ENCODE data around the gene IRAK2. TPM values are rescaled to one million over a fixed set of nuclear protein-coding genes. Genes with fewer than 3 reads are reported as not detected.

The IRAK2 gene
- total RNA-seq, 1 donor from 2014 or later = 0.44 TPM

DNA sequence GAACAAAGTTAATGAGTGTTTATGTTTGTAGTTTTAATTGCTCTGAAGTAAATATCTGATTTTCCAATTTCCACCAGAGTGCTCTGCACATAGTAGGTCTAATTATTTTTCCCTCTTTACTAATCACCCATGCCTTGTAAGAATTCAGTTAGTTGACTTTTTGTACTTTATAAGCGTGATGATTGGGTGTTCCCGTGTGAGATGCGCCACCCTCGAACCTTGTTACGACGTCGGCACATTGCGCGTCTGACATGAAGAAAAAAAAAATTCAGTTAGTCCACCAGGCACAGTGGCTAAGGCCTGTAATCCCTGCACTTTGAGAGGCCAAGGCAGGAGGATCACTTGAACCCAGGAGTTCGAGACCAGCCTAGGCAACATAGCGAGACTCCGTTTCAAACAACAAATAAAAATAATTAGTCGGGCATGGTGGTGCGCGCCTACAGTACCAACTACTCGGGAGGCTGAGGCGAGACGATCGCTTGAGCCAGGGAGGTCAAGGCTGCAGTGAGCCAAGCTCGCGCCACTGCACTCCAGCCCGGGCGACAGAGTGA, 23.6 kb upstream of the IRAK2 start:
- Mint-ChIP-seq H3K27ac (ENCODE audit: unreplicated experiment) (no peak overlapping the region), H3K4me3 (peak overlapping the region; percentile 93), H3K27me3 (ENCODE audit: low read depth) (no peaks in the 10 kb centered on the region), H3K36me3 (ENCODE audit: low read depth) (peaks cover 11% of the 10 kb centered on the region), H3K4me1 (peaks cover 27% of the 10 kb centered on the region), H3K9me3 (no peaks in the 10 kb centered on the region)
- DNase-seq (ENCODE audit: low read depth, low spot score) = peak; percentile 6
- TF ChIP-seq, protein P1, sequence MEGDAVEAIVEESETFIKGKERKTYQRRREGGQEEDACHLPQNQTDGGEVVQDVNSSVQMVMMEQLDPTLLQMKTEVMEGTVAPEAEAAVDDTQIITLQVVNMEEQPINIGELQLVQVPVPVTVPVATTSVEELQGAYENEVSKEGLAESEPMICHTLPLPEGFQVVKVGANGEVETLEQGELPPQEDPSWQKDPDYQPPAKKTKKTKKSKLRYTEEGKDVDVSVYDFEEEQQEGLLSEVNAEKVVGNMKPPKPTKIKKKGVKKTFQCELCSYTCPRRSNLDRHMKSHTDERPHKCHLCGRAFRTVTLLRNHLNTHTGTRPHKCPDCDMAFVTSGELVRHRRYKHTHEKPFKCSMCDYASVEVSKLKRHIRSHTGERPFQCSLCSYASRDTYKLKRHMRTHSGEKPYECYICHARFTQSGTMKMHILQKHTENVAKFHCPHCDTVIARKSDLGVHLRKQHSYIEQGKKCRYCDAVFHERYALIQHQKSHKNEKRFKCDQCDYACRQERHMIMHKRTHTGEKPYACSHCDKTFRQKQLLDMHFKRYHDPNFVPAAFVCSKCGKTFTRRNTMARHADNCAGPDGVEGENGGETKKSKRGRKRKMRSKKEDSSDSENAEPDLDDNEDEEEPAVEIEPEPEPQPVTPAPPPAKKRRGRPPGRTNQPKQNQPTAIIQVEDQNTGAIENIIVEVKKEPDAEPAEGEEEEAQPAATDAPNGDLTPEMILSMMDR (conservative IDR thresholded peaks at IDR 0.05) = no peak

DNA sequence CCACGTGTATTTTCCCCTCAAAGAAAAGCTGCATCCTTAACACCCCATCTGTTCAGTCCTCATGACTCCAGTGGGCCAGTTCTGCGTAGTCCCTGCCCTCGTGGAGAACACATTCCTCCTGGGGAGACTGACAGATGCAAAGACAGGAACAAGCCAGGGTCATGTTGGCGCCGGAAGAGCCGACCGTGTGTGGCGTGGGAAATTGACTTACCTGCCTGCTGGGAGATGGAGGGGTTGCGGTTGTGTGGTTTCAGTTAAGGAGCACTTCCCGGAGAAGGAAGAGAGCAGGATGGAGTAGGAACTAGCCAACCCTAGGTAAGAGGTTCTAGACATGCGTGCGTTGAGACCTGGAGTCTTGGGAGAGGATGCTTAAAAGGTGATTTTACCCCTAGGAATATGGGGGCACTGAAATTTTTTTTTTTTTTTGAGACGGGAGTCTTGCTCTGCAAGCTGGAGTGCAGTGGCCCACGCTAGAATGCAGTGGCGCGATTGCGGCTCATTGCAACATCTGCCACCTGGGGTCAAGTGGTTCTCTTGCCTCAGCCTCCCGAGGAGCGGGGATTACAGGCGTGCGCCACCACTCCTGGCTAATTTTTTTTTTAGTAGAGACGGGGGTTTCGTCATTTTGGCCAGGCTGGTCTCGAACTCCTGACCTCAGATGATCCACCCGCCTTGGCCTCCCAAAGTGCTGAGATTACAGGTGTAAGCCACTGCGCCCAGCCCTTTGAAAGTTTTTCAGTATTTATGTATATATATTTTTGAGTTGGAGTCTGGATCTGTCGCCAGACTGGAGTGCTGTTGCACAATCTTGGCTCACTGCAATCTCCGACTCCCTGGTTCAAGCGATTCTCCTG, 21.8 kb upstream of the IRAK2 start:
- H3K9me3 Mint-ChIP-seq = no peaks in the 10 kb centered on the region
- H3K27me3 Mint-ChIP-seq (ENCODE audit: low read depth) = no peaks in the 10 kb centered on the region
- TF ChIP-seq, protein P1 (conservative IDR thresholded peaks at IDR 0.05) = no peak
- peak overlapping the region; percentile 93 for H3K4me3 Mint-ChIP-seq
- H3K36me3 Mint-ChIP-seq (ENCODE audit: low read depth) = peaks cover 11% of the 10 kb centered on the region
- peaks cover 32% of the 10 kb centered on the region for H3K4me1 Mint-ChIP-seq
- no peak for DNase-seq (ENCODE audit: low read depth, low spot score)
- peak overlapping the region; percentile 20 for H3K27ac Mint-ChIP-seq (ENCODE audit: unreplicated experiment)

DNA sequence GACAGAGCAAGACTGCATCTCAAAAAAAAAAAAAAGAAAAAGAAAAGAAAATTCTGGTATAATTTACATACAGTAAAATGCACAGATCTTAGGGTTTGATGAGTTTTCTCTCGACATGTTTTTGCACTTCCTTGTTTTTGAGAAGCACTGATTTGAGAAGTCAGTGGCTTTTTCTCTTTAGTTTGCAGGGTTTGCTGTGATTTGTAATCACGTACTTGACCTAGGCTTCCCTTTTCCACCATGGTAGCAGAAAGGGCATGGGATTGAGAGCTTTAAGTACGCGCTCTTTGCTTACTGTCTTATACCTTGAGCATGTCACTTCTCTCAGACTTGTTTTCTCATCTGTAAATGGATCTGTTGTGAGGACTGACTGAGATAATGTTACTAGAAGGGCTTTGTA, 19.0 kb upstream of the IRAK2 start:
- Mint-ChIP-seq H3K9me3 (no peaks in the 10 kb centered on the region), H3K4me1 (peaks cover 31% of the 10 kb centered on the region), H3K27ac (ENCODE audit: unreplicated experiment) (no peak overlapping the region), H3K36me3 (ENCODE audit: low read depth) (peaks cover 19% of the 10 kb centered on the region), H3K27me3 (ENCODE audit: low read depth) (no peaks in the 10 kb centered on the region), H3K4me3 (peak overlapping the region; percentile 71)
- DNase-seq (ENCODE audit: low read depth, low spot score) = no peak
- TF ChIP-seq, protein P1 (conservative IDR thresholded peaks at IDR 0.05) = no peak

DNA sequence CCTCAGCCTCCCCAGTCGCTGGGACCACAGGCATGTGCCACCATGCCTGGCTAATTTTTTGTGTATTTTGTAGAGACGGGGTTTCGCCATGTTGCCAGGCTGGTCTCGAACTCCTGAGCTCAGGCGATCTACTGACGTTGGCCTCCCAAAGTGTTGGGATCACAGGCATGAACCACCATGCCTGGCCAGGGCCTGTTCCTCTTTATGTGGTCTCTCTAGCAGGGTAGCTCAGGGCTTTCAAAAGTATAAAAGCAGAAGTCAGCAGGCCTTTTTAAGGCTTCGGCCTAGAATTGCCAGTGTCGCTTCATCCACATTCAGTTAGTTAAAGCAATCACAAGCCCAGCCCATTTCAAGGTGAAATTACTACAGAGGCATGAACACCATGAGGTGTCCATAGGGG, 15.5 kb upstream of the IRAK2 start:
- H3K9me3 Mint-ChIP-seq = no peaks in the 10 kb centered on the region
- H3K4me3 Mint-ChIP-seq = no peak overlapping the region
- H3K4me1 Mint-ChIP-seq = peaks cover 13% of the 10 kb centered on the region
- DNase-seq (ENCODE audit: low read depth, low spot score) = no peak
- peaks cover 14% of the 10 kb centered on the region for H3K36me3 Mint-ChIP-seq (ENCODE audit: low read depth)
- TF ChIP-seq, protein P1 (conservative IDR thresholded peaks at IDR 0.05) = no peak
- H3K27me3 Mint-ChIP-seq (ENCODE audit: low read depth) = no peaks in the 10 kb centered on the region
- H3K27ac Mint-ChIP-seq (ENCODE audit: unreplicated experiment) = no peak overlapping the region

DNA sequence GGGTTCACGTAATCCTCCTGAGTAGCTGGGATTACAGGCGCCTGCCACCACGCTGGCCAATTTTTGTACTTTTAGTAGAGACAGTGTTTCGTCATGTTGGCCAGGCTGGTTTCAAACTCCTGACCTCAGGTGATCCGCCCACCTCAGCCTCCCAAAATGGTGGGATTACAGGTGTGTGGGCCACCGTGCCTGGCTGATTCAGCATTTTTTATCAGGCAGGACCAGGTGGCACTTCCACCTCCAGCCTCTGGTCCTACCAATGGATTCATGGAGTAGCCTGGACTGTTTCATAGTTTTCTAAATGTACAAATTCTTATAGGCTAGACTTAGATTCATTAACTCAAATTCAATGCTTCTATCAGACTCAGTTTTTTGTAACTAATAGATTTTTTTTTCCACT, 13.7 kb upstream of the IRAK2 start:
- H3K4me3 Mint-ChIP-seq = no peak overlapping the region
- peaks cover 5% of the 10 kb centered on the region for H3K4me1 Mint-ChIP-seq
- no peaks in the 10 kb centered on the region for H3K9me3 Mint-ChIP-seq
- peaks cover 10% of the 10 kb centered on the region for H3K36me3 Mint-ChIP-seq (ENCODE audit: low read depth)
- no peak for DNase-seq (ENCODE audit: low read depth, low spot score)
- TF ChIP-seq, protein P1 (conservative IDR thresholded peaks at IDR 0.05) = no peak
- H3K27me3 Mint-ChIP-seq (ENCODE audit: low read depth) = no peaks in the 10 kb centered on the region
- H3K27ac Mint-ChIP-seq (ENCODE audit: unreplicated experiment) = no peak overlapping the region

Measured in neural crest cell (in vitro differentiated cells).